ENCODE results near the gene ADAMTSL3. TPM values are rescaled to one million over a fixed set of nuclear protein-coding genes. Genes with fewer than 3 reads are reported as not detected.
"Not testable (repeated sequence)": the region's sequence is repeated elsewhere in the genome, so short reads cannot be mapped to it uniquely, and the experiment has no call there.

Gene ADAMTSL3
- polyA plus RNA-seq, 1 donor from 2014 or later: 0.51 TPM

GRCh38 chr15:83753872-83754493 is 100.1 kb downstream of the ADAMTSL3 start:
- no peaks in the 10 kb centered on the region for H3K9me2 ChIP-seq (ENCODE audit: insufficient read depth, low read length)
- no peaks in the 10 kb centered on the region for H3F3A ChIP-seq (ENCODE audit: insufficient read depth, low read length, poor library complexity, severe bottlenecking)
- no peaks in the 10 kb centered on the region for H3K79me2 ChIP-seq (replicated peaks; ENCODE audit: insufficient read depth, low read length)
- no peaks in the 10 kb centered on the region for H3K9me3 ChIP-seq (ENCODE audit: low read length)
- no peak overlapping the region for H3K4me3 ChIP-seq (ENCODE audit: low read length)
- no peaks in the 10 kb centered on the region for H4K20me1 ChIP-seq (ENCODE audit: insufficient read depth)
- H2AFZ ChIP-seq (ENCODE audit: low read depth, low read length): no peak overlapping the region
- no peaks in the 10 kb centered on the region for H3K27me3 ChIP-seq (ENCODE audit: insufficient read depth, low read depth, low read length)
- no peak overlapping the region for H3K9ac ChIP-seq (ENCODE audit: low read length)
- no peaks in the 10 kb centered on the region for H3K36me3 ChIP-seq (ENCODE audit: insufficient read depth, low read length)
- TF ChIP-seq POLR2AphosphoS5 (IDR thresholded peaks at IDR 0.05) (no peak), TAF1 (IDR thresholded peaks at IDR 0.05; ENCODE audit: low read depth) (no peak), MXI1 (conservative IDR thresholded peaks at IDR 0.05; ENCODE audit: poor library complexity, severe bottlenecking) (no peak), EP300 (conservative IDR thresholded peaks at IDR 0.05; ENCODE audit: poor library complexity, severe bottlenecking) (no peak), CTCF (IDR thresholded peaks at IDR 0.05; ENCODE audit: poor library complexity, severe bottlenecking) (no peak), RAD21 (conservative IDR thresholded peaks at IDR 0.05) (no peak), SMC3 (conservative IDR thresholded peaks at IDR 0.05; ENCODE audit: poor library complexity) (no peak), EZH2 (IDR thresholded peaks at IDR 0.05; ENCODE audit: borderline replicate concordance, insufficient read depth, low read length, poor library complexity, severe bottlenecking) (no peak)
- TF ChIP-seq, protein P1, sequence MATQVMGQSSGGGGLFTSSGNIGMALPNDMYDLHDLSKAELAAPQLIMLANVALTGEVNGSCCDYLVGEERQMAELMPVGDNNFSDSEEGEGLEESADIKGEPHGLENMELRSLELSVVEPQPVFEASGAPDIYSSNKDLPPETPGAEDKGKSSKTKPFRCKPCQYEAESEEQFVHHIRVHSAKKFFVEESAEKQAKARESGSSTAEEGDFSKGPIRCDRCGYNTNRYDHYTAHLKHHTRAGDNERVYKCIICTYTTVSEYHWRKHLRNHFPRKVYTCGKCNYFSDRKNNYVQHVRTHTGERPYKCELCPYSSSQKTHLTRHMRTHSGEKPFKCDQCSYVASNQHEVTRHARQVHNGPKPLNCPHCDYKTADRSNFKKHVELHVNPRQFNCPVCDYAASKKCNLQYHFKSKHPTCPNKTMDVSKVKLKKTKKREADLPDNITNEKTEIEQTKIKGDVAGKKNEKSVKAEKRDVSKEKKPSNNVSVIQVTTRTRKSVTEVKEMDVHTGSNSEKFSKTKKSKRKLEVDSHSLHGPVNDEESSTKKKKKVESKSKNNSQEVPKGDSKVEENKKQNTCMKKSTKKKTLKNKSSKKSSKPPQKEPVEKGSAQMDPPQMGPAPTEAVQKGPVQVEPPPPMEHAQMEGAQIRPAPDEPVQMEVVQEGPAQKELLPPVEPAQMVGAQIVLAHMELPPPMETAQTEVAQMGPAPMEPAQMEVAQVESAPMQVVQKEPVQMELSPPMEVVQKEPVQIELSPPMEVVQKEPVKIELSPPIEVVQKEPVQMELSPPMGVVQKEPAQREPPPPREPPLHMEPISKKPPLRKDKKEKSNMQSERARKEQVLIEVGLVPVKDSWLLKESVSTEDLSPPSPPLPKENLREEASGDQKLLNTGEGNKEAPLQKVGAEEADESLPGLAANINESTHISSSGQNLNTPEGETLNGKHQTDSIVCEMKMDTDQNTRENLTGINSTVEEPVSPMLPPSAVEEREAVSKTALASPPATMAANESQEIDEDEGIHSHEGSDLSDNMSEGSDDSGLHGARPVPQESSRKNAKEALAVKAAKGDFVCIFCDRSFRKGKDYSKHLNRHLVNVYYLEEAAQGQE (IDR thresholded peaks at IDR 0.05; ENCODE audit: borderline replicate concordance): no peak
- no peak overlapping the region for H3K4me2 ChIP-seq (ENCODE audit: low read length)
- no peak overlapping the region for H3K27ac ChIP-seq (ENCODE audit: low read length)

DNA sequence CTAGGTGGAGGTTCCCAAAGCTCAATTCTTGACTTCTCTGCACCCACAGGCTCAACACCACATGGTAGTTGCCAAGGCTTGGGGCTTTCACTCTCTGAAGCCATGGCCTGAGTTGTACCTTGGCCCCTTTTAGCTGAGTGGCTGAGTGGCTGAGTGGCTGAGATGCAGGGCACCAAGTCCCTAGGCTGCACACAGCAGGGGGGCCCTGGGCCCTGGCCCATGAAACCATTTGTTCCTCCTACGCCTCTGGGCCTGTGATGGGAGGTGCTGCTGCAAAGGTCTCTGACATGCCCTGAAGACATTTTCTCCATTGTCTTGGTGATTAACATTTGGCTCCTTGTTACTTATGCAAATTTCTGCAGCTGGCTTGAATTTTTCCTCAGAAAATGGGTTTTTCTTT is 103.4 kb downstream of the ADAMTSL3 start:
- not testable (repeated sequence) for H3K27me3 ChIP-seq (ENCODE audit: insufficient read depth, low read depth, low read length); H4K20me1 ChIP-seq (ENCODE audit: insufficient read depth); H3K9me3 ChIP-seq (ENCODE audit: low read length); H3K9me2 ChIP-seq (ENCODE audit: insufficient read depth, low read length); H3K27ac ChIP-seq (ENCODE audit: low read length); H3K4me2 ChIP-seq (ENCODE audit: low read length); H3K9ac ChIP-seq (ENCODE audit: low read length); H3K4me3 ChIP-seq (ENCODE audit: low read length); H2AFZ ChIP-seq (ENCODE audit: low read depth, low read length); H3F3A ChIP-seq (ENCODE audit: insufficient read depth, low read length, poor library complexity, severe bottlenecking); H3K79me2 ChIP-seq (replicated peaks; ENCODE audit: insufficient read depth, low read length); H3K36me3 ChIP-seq (ENCODE audit: insufficient read depth, low read length)

DNA sequence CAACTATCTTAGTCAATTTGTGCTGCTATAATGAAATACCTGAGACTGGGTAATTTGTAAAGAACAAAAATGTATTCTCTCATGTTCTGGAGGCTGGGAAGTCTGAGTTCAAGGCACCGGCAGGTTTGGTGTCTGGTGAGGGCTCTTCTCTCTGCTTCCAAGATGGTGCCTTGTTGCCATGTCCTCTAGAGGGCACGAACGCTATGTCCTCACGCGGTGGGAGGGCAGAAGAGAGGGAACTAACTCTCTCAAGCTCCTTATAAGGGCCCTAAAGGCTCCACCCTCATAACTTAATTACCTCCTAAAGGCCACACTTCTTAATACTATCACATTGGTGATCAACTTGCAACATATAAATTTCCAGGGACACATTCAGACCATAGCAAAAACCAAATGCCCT is 108.4 kb downstream of the ADAMTSL3 start:
- H2AFZ ChIP-seq (ENCODE audit: low read depth, low read length): no peak overlapping the region
- H3K27me3 ChIP-seq (ENCODE audit: insufficient read depth, low read depth, low read length): no peaks in the 10 kb centered on the region
- H4K20me1 ChIP-seq (ENCODE audit: insufficient read depth): no peaks in the 10 kb centered on the region
- H3K27ac ChIP-seq (ENCODE audit: low read length): no peak overlapping the region
- H3K4me2 ChIP-seq (ENCODE audit: low read length): no peak overlapping the region
- H3K9ac ChIP-seq (ENCODE audit: low read length): no peak overlapping the region
- no peaks in the 10 kb centered on the region for H3K79me2 ChIP-seq (replicated peaks; ENCODE audit: insufficient read depth, low read length)
- no peaks in the 10 kb centered on the region for H3F3A ChIP-seq (ENCODE audit: insufficient read depth, low read length, poor library complexity, severe bottlenecking)
- H3K36me3 ChIP-seq (ENCODE audit: insufficient read depth, low read length): no peaks in the 10 kb centered on the region
- TF ChIP-seq EZH2 (IDR thresholded peaks at IDR 0.05; ENCODE audit: borderline replicate concordance, insufficient read depth, low read length, poor library complexity, severe bottlenecking) (no peak), EP300 (conservative IDR thresholded peaks at IDR 0.05; ENCODE audit: poor library complexity, severe bottlenecking) (no peak), MXI1 (conservative IDR thresholded peaks at IDR 0.05; ENCODE audit: poor library complexity, severe bottlenecking) (no peak), SMC3 (conservative IDR thresholded peaks at IDR 0.05; ENCODE audit: poor library complexity) (no peak), RAD21 (conservative IDR thresholded peaks at IDR 0.05) (no peak), TAF1 (IDR thresholded peaks at IDR 0.05; ENCODE audit: low read depth) (no peak), POLR2AphosphoS5 (IDR thresholded peaks at IDR 0.05) (no peak), CTCF (IDR thresholded peaks at IDR 0.05; ENCODE audit: poor library complexity, severe bottlenecking) (no peak)
- TF ChIP-seq, protein P1 (IDR thresholded peaks at IDR 0.05; ENCODE audit: borderline replicate concordance): no peak
- H3K9me3 ChIP-seq (ENCODE audit: low read length): no peaks in the 10 kb centered on the region
- no peaks in the 10 kb centered on the region for H3K9me2 ChIP-seq (ENCODE audit: insufficient read depth, low read length)
- H3K4me3 ChIP-seq (ENCODE audit: low read length): no peak overlapping the region

Measured in neural cell (in vitro differentiated cells).